GM21423 (cell line): Measurements from ENCODE around the gene IGFLR1.
"Not testable (repeated sequence)": the region's sequence is repeated elsewhere in the genome, so short reads cannot be mapped to it uniquely, and the experiment has no call there.

Experiments
- ATAC-seq: cut with Tn5 transposase; IDR thresholded peaks from one replicate; pipeline ENCODE4 v1.9.1; 2021; ENCODE audit warnings: mild to moderate bottlenecking, moderate library complexity; ENCODE audit not compliant: unreplicated experiment

IGFLR1 gene

DNA sequence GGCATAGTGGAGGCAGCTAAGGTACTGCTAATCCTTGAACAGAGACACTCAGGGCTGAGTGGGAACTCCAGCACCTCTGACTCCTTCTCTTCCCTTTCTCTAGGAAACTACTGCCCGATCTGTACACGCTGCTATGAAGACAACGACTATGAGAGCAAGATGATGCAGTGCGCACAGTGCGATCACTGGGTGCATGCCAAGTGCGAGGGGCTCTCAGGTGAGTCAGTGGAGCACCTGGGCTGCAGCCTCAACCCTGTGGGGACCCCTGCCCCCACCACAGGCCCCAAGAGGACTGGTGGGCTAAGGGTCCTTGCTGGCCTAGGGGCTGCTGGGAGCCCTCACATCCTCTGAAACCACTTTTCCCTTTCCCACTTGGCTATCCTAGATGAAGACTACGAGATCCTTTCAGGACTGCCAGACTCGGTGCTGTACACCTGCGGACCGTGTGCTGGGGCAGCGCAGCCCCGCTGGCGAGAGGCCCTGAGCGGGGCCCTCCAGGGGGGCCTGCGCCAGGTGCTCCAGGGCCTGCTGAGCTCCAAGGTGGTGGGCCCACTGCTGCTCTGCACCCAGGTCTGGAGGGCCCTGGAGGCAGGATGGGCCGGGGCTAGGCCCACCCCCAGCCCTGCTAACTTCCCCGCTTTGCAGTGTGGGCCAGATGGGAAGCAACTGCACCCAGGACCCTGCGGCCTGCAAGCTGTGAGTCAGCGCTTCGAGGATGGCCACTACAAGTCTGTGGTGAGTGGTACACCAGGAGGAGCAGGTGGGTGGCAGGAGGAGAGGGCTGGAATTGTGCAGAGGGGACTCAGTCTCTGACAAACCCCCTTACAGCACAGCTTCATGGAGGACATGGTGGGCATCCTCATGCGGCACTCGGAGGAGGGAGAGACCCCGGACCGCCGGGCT, 14.9 kb downstream of the IGFLR1 start:
- ATAC-seq = no peak

DNA sequence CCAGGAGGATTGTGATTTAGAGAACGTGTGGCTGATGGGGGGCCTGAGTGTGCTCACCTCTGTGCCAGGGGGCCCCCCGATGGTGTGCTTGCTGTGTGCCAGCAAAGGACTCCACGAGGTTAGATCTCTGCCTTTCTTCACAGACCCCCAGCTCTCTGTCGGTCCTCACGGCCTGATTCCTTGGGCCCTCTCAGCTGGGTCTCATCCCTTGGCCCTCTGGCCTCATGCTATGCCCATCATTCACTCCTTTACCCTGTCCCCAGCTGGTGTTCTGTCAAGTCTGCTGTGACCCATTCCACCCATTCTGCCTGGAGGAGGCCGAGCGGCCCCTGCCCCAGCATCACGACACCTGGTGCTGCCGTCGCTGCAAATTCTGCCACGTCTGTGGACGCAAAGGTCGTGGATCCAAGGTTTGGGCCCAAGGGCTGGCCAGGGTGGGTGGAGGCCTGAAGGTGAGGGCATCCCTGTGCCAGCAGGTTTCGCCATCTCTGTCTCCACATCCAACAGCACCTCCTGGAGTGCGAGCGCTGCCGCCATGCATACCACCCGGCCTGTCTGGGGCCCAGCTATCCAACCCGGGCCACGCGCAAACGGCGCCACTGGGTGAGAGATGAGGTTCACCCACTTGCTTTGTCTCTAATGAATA, 16.9 kb downstream of the IGFLR1 start:
- no peak for ATAC-seq

DNA sequence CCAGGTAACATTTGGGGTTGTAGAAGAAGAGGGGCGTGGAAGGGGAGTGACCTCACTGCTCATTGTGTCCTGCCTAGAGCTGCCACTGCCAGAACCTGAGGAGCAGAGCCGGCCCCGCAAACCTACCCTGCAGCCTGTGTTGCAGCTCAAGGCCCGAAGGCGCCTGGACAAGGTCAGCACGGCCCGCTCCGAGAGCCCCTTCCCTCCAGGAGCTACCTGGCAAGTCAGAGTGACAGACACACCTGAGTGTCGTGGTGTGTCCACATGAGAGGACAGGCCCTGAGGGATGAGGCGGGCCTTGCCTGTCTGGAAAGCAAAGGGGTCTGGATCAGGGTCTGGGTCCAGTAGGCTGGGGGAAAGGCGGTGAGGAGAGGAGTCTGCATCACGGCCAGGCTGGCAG, 17.7 kb downstream of the IGFLR1 start:
- no peak for ATAC-seq

DNA sequence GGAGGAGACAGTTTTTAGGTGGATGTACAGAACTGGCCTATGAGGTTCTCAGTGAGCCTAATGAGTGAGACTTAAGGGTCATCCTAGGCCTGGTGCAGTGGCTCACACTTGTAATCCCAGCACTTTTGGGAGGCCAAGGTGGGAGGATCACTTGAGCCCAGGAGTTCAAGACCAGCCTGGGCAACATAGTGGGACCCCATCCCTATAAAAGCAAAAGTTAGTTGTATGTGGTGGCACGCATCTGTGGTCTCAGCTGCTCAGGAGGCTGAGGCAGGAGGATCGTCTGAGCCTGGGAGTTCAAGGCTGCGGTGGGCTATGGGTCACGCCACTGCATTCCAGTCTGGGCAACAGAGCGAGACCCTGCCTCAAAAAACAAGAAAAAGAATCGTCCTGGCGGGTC, 18.1 kb downstream of the IGFLR1 start:
- ATAC-seq = not testable (repeated sequence)

DNA sequence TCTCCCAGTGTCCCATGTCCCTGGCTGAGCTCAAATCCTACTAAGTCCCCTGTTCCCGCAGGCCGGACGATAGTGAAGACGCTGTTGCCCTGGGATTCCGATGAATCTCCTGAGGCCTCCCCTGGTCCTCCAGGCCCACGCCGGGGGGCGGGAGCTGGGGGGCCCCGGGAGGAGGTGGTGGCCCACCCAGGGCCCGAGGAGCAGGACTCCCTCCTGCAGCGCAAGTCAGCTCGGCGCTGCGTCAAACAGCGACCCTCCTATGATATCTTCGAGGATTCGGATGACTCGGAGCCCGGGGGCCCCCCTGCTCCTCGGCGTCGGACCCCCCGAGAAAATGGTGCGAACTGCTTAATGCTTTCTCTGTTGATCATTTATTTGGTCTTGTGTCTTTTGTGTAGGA, 18.6 kb downstream of the IGFLR1 start:
- ATAC-seq = no peak

DNA sequence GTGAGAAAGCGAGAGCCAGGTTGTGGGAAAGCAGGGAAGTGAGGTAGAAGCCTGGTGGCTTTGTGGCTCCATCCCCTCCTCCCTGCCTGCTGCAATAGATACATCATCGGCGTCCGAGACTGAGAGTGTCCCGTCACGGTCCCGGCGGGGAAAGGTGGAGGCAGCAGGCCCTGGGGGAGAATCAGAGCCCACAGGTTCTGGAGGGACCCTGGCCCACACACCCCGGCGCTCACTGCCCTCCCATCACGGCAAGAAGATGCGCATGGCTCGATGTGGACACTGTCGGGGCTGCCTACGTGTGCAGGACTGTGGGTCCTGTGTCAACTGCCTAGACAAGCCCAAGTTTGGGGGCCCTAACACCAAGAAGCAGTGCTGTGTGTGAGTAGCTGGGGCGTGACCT, 19.4 kb downstream of the IGFLR1 start:
- ATAC-seq = no peak

DNA sequence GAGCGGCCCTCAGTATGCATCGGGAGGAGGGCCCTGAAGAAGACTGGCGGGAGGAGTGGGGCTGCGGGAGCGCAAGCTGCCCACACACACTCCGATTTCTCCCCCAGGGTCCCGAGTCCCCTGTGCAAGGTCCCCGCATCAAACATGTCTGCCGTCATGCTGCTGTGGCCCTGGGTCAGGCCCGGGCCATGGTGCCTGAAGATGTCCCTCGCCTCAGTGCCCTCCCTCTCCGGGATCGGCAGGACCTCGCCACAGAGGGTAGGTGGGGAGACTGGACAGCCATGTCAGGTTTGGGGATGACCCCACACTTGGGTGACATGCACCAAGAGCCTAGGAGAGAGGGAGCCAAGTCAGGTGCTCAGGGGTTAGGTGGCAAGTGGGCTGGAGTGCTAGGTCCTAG, 19.8 kb downstream of the IGFLR1 start:
- no peak for ATAC-seq

DNA sequence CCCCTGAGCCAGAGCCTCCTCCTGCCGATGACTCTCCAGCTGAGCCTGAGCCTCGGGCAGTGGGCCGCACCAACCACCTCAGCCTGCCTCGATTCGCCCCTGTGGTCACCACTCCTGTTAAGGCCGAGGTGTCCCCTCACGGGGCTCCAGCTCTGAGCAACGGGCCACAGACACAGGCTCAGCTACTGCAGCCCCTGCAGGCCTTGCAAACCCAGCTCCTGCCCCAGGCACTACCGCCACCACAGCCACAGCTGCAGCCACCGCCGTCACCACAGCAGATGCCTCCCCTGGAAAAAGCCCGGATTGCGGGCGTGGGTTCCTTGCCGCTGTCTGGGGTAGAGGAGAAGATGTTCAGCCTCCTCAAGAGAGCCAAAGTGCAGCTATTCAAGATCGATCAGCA, 20.9 kb downstream of the IGFLR1 start:
- ATAC-seq = no peak

DNA sequence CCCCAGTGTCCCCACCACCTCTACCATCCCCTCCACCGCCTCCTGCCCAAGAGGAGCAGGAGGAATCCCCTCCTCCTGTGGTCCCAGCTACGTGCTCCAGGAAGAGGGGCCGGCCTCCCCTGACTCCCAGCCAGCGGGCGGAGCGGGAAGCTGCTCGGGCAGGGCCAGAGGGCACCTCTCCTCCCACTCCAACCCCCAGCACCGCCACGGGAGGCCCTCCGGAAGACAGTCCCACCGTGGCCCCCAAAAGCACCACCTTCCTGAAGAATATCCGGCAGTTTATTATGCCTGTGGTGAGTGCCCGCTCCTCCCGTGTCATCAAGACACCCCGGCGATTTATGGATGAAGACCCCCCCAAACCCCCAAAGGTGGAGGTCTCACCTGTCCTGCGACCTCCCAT, 21.6 kb downstream of the IGFLR1 start:
- no peak for ATAC-seq

DNA sequence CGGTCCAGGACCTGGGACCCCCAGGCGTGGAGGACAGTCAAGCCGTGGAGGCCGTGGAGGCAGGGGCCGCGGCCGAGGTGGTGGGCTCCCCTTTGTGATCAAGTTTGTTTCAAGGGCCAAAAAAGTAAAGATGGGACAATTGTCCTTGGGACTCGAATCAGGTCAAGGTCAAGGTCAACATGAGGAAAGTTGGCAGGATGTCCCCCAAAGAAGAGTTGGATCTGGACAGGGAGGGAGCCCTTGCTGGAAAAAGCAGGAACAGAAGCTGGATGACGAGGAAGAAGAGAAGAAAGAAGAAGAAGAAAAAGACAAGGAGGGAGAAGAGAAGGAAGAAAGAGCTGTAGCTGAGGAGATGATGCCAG, 22.1 kb downstream of the IGFLR1 start:
- no peak for ATAC-seq

DNA sequence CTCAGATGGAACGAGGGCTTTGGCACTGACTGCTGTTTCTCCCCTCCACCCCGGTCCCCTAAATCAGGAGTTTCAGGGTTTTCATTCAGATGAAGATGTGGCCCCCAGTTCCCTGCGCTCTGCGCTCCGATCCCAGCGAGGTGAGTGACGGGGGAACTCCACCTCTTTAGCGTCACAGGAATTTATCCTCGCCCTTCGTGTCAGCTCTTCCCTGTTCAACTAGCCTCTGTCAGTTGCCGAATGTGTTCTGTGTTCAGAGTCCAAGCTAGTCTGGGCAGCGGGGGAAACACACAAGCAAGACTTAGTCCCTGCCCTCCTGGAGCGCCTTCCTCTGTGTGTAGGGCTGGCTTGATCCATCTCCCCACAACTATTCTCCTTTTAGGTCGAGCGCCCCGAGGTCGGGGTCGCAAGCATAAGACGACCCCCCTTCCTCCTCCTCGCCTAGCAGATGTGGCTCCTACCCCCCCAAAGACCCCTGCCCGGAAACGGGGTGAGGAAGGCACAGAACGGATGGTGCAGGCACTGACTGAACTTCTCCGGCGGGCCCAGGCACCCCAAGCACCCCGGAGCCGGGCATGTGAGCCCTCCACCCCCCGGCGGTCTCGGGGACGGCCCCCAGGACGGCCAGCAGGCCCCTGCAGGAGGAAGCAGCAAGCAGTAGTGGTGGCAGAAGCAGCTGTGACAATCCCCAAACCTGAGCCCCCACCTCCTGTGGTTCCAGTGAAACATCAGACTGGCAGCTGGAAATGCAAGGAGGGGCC, 22.7 kb downstream of the IGFLR1 start:
- ATAC-seq = no peak

DNA sequence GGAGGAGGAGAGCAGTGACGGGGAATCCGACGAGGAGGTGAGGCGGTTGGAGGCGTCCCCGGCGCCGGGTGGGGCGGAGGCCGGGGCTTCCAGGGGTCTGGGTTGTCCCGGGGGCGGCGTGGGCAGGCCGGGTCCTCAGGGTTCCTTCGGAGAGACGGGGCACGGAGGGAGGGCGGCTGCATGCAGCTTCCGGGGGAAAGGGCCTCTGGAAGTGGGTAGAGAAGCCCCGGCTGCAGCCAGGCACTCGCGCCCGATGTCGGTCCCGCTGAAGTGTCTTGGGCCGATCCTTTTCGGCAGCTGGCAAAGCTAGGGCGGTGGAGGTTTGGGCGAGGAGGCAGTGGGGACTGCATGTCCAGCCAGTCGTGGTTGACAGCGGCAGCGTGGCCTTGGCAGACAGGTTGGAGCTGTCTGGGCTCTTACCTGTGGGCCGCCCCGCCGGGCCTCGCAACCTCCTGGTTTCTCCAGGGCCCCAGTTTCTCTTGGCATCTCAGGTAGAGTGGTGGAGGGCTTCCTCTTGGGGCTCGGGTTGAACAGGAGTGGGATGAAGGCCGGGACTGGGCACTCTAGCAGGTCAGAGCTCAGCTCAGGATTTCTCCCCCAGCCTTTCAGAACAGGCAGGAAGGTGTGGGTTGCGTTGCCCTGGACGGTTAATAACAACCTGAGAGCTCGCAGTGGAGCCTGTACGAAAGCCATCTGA, 23.8 kb downstream of the IGFLR1 start:
- ATAC-seq = peak; percentile 5

DNA sequence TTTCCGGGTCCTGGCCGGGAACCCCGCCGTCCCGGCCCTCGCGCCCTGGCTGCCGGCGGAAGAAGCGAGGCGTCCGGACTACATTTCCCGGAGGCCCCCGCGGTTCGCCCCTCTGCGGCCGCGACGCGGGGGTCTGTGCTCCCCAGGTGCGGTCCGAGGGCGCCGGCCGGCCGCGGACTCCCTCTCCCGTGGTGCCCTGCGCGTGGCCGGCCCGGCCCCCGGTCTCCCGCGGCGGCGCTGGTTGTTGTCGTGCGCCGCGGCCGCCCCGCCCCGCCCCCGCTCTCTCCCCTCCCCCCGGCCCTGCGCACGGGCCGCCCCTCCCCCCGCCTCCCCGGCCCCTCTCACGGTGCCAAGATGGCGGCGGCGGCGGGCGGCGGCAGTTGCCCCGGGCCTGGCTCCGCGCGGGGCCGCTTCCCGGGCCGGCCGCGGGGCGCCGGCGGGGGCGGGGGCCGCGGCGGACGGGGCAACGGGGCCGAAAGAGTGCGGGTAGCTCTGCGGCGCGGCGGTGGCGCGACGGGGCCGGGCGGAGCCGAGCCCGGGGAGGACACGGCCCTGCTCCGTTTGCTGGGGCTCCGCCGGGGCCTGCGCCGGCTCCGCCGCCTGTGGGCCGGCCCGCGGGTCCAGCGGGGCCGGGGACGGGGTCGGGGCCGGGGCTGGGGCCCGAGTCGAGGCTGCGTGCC, 24.4 kb downstream of the IGFLR1 start, which contains the start of gene KMT2B:
Gene KMT2B, plus strand, starts transcription at position 339 of the 680 bp plus-strand sequence. Its CDS starts 16 bp downstream, at position 355.
- peak; percentile 4 for ATAC-seq

DNA sequence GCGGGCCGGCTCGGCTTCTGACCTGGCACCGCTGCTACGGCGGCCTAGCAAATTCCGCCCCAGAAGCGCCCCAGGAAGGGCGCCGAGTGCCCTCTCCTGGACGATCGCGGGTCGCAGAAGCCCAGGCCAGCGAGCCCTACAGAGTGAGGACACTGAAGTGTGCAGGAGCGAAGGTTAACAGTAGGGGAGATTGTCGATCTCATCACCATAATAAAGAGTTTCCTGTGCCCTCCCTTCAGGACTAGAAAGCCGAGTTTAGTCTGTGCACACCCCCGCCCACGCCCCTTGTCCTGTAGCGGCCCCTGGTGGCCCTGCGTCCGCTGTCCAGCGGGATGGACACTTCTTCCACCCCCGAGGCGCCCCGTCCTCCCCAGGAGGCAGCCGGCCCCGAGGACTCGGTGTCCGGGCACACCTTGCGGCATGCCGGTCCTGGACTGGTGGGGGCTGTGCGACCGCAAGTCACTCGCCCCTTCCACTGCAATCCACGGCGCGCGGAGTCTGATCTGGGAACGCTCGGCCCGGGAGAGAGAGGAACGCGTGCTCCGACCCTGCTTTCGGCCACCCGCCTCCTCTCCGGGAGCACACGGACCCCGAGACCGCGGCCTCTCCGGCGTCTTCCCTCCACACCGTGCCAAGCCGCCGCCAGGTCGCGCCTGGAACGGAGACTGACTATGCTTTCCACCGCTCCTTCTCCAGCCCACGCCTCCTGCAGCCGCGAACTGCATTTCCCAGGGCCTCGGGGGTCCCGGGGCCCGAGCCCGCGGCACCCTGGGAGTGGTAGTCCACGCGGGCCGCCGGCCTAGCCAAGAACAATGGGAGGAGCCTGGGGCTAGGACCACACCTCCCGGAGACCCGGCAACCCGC, 25.2 kb downstream of the IGFLR1 start:
- peak; percentile 55 for ATAC-seq

DNA sequence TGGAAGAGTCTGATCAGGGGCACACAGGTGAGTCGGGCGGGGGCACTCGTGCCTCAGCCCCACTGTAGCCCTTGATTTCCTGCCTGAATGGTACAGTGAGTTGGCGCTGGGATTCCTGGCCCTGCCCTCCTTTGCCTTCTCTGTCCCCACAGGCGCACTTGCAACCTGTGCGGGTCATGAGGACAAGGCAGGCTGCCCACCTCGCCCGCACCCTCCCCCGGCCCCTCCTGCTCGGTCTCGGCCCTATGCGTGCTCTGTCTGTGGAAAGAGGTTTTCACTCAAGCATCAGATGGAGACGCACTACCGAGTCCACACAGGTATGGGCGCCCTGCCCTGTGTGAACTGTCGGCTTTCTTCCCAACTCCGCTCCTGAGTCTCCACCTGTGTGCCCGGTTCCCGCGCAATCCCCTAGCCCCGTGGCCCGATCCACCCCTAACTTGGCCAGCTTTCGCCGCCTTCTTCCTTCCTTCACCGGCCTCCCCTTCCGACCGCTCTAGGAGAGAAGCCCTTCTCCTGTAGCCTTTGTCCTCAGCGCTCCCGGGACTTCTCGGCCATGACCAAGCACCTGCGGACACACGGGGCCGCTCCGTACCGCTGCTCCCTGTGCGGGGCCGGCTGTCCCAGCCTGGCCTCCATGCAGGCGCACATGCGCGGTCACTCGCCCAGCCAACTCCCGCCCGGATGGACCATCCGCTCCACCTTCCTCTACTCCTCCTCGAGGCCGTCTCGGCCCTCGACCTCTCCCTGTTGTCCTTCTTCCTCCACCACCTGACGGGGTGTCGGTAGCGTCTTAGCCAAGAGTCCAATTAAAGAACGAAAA, 26.1 kb downstream of the IGFLR1 start:
- no peak for ATAC-seq

DNA sequence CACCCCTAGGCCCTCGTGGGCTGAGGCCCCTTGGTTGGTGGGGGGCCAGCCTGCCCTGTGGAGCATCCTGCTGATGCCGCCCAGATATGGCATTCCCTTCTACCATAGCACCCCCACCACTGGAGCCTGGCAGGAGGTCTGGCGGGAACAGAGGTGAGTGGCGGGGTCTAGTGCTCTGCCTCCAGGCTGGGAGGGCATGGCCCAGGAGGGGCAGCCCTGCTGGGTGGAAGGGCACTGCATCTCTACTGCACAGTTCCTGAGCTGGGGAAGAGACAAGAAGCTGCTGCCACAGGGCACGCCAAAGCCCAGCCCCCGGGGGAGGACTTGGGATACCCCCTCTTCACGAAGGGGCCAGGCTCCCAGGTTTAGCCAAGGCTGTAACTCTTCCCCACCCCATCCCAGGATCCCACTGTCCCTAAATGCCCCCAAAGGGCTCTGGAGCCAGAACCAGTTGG, 26.9 kb downstream of the IGFLR1 start:
- no peak for ATAC-seq

DNA sequence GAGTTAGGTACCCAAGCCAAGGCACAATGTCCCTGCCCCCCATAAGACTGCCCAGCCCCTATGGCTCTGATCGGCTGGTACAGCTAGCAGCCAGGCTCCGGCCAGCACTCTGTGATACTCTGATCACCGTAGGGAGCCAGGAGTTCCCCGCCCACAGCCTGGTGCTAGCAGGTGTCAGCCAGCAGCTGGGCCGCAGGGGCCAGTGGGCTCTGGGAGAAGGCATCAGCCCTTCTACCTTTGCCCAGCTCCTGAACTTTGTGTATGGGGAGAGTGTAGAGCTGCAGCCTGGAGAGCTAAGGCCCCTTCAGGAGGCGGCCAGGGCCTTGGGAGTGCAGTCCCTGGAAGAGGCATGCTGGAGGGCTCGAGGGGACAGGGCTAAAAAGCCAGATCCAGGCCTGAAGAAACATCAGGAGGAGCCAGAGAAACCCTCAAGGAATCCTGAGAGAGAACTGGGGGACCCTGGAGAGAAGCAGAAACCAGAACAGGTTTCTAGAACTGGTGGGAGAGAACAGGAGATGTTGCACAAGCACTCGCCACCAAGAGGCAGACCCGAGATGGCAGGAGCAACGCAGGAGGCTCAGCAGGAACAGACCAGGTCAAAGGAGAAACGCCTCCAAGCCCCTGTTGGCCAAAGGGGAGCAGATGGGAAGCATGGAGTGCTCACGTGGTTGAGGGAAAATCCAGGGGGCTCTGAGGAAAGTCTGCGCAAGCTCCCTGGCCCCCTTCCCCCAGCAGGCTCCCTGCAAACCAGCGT, 27.5 kb downstream of the IGFLR1 start:
- no peak for ATAC-seq
